GM12873 (cell line): ENCODE results near the gene SAMD7.

ENCODE experiments used
- TF ChIP-seq, protein P1 (sequence below): IDR thresholded peaks from 2 replicates; pipeline ENCODE4 v1.5.1; 2012; ENCODE audit warnings: low read depth, mild to moderate bottlenecking, moderate library complexity, low read length, control low read depth; ENCODE audit not compliant: insufficient read depth; ENCODE audit errors: missing control alignments

SAMD7 gene

DNA sequence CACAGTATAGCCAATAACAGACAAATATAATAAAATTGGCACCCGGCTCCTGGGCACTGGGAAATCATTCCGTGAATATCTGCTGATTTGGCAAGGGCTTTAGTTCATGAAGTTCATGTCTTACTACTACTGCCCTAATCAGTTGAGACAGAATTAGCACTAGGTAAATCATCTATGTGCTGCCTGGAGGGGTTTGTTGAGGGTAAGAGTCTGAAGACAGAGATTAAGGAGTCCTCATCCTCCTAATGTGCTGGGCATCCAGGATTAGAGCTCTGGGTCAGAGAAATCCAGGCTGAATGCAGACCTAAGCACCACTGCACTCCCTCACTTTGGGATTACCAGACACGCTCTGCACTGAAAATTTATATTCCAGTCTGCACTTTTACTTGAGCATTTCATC is 2.0 kb downstream of the SAMD7 start:
- TF ChIP-seq, protein P1, sequence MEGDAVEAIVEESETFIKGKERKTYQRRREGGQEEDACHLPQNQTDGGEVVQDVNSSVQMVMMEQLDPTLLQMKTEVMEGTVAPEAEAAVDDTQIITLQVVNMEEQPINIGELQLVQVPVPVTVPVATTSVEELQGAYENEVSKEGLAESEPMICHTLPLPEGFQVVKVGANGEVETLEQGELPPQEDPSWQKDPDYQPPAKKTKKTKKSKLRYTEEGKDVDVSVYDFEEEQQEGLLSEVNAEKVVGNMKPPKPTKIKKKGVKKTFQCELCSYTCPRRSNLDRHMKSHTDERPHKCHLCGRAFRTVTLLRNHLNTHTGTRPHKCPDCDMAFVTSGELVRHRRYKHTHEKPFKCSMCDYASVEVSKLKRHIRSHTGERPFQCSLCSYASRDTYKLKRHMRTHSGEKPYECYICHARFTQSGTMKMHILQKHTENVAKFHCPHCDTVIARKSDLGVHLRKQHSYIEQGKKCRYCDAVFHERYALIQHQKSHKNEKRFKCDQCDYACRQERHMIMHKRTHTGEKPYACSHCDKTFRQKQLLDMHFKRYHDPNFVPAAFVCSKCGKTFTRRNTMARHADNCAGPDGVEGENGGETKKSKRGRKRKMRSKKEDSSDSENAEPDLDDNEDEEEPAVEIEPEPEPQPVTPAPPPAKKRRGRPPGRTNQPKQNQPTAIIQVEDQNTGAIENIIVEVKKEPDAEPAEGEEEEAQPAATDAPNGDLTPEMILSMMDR = no peak

- TF ChIP-seq, protein P1 = no peak
Observed at GRCh38 chr3:169914321-169914720, 2.9 kb downstream of the SAMD7 start.

GRCh38 chr3:169923189-169923588 is 11.8 kb downstream of the SAMD7 start:
- TF ChIP-seq, protein P1 = no peak

- TF ChIP-seq, protein P1 = no peak
Observed at GRCh38 chr3:169923831-169924230, 12.5 kb downstream of the SAMD7 start.

DNA sequence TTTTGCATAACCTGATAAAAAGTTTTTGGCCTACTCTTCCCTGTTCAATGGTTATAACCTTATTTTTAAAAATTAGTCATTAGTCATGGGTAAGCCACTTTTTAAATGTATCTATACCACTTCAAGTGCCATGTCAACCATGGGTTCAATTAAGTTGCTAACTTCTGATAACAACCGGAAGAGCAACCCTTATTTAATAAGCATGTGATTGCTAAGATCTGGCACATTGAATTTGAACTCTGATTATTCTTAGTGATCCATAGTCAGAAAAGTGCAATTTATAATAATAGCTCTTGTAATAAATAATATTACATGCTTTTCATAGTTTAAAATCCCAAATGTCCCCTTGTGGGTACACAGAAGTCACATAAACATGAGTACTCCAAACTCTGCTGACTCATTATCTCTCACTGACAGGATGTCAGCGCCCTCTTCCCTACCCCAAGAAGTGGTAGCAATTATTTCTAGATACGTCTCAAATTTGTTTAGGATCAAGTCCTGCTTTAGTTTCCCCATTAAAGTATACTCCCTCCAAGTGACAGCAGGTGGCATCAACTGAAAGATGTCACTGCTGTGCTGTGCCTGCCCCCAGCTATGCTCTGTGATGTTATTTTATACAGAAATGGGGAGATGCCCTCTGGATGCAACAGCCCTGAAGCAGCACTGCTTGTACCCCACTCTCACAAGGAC is 18.6 kb downstream of the SAMD7 start:
- TF ChIP-seq, protein P1 = peak; percentile 38

- TF ChIP-seq, protein P1 = no peak
Observed at GRCh38 chr3:169930843-169931242, 19.5 kb downstream of the SAMD7 start.

- TF ChIP-seq, protein P1 = no peak
Observed at GRCh38 chr3:169931747-169932520, 20.6 kb downstream of the SAMD7 start.
